ENCODE data around the gene ILK. TPM values are rescaled to one million over a fixed set of nuclear protein-coding genes. Genes with fewer than 3 reads are reported as not detected.

Gene ILK
- total RNA-seq, 1 donor from 2014 or later, result 209 TPM

- no peaks in the 10 kb centered on the region for H3K9me3 Mint-ChIP-seq (ENCODE audit: unreplicated experiment)
- TF ChIP-seq CTCF (IDR thresholded peaks at IDR 0.05), result no peak
- peaks cover 13% of the 10 kb centered on the region for H3K4me1 Mint-ChIP-seq (ENCODE audit: unreplicated experiment)
- no peaks in the 10 kb centered on the region for H3K27me3 Mint-ChIP-seq (ENCODE audit: unreplicated experiment)
- peak overlapping the region; percentile 9 for H3K27ac Mint-ChIP-seq (ENCODE audit: unreplicated experiment)
- no peak overlapping the region for H3K4me3 Mint-ChIP-seq (ENCODE audit: unreplicated experiment)
- DNase-seq (ENCODE audit: extremely low spot score, unreplicated experiment), result no peak
- peaks cover 2% of the 10 kb centered on the region for H3K36me3 Mint-ChIP-seq (ENCODE audit: unreplicated experiment)
Observed at GRCh38 chr11:6569706-6570105, 33.9 kb upstream of the ILK start.

- Mint-ChIP-seq H3K9me3 (ENCODE audit: unreplicated experiment) (no peaks in the 10 kb centered on the region), H3K4me3 (ENCODE audit: unreplicated experiment) (no peak overlapping the region), H3K27me3 (ENCODE audit: unreplicated experiment) (no peaks in the 10 kb centered on the region), H3K36me3 (ENCODE audit: unreplicated experiment) (peaks cover 2% of the 10 kb centered on the region), H3K27ac (ENCODE audit: unreplicated experiment) (no peak overlapping the region), H3K4me1 (ENCODE audit: unreplicated experiment) (peaks cover 13% of the 10 kb centered on the region)
- TF ChIP-seq CTCF (IDR thresholded peaks at IDR 0.05), result no peak
- DNase-seq (ENCODE audit: extremely low spot score, unreplicated experiment), result no peak
Observed at GRCh38 chr11:6570691-6571427, 32.7 kb upstream of the ILK start.

- Mint-ChIP-seq H3K9me3 (ENCODE audit: unreplicated experiment) (no peaks in the 10 kb centered on the region), H3K36me3 (ENCODE audit: unreplicated experiment) (peaks cover 2% of the 10 kb centered on the region), H3K27me3 (ENCODE audit: unreplicated experiment) (no peaks in the 10 kb centered on the region), H3K4me3 (ENCODE audit: unreplicated experiment) (no peak overlapping the region), H3K4me1 (ENCODE audit: unreplicated experiment) (peaks cover 15% of the 10 kb centered on the region), H3K27ac (ENCODE audit: unreplicated experiment) (no peak overlapping the region)
- no peak for DNase-seq (ENCODE audit: extremely low spot score, unreplicated experiment)
- TF ChIP-seq CTCF (IDR thresholded peaks at IDR 0.05), result no peak
Observed at GRCh38 chr11:6571434-6572008, 32.1 kb upstream of the ILK start.

GRCh38 chr11:6572215-6572614 is 31.4 kb upstream of the ILK start:
- H3K9me3 Mint-ChIP-seq (ENCODE audit: unreplicated experiment), result no peaks in the 10 kb centered on the region
- H3K27me3 Mint-ChIP-seq (ENCODE audit: unreplicated experiment), result no peaks in the 10 kb centered on the region
- H3K36me3 Mint-ChIP-seq (ENCODE audit: unreplicated experiment), result peaks cover 2% of the 10 kb centered on the region
- peaks cover 22% of the 10 kb centered on the region for H3K4me1 Mint-ChIP-seq (ENCODE audit: unreplicated experiment)
- no peak for DNase-seq (ENCODE audit: extremely low spot score, unreplicated experiment)
- H3K27ac Mint-ChIP-seq (ENCODE audit: unreplicated experiment), result no peak overlapping the region
- no peak for TF ChIP-seq CTCF (IDR thresholded peaks at IDR 0.05)
- H3K4me3 Mint-ChIP-seq (ENCODE audit: unreplicated experiment), result no peak overlapping the region

GRCh38 chr11:6574816-6575715 is 28.5 kb upstream of the ILK start:
- Mint-ChIP-seq H3K9me3 (ENCODE audit: unreplicated experiment) (no peaks in the 10 kb centered on the region), H3K27me3 (ENCODE audit: unreplicated experiment) (no peaks in the 10 kb centered on the region), H3K36me3 (ENCODE audit: unreplicated experiment) (peaks cover 2% of the 10 kb centered on the region), H3K4me1 (ENCODE audit: unreplicated experiment) (peaks cover 16% of the 10 kb centered on the region), H3K27ac (ENCODE audit: unreplicated experiment) (no peak overlapping the region), H3K4me3 (ENCODE audit: unreplicated experiment) (no peak overlapping the region)
- DNase-seq (ENCODE audit: extremely low spot score, unreplicated experiment), result no peak
- TF ChIP-seq CTCF (IDR thresholded peaks at IDR 0.05), result no peak
